Smooth muscle cell (in vitro differentiated cells): Measurements from ENCODE around the gene PTHLH. TPM values are rescaled to one million over a fixed set of nuclear protein-coding genes. Genes with fewer than 3 reads are reported as not detected.
A peak's percentile ranks its signal among the peaks of the same experiment; 100 is the strongest.

Experiments
- DNase-seq: peaks from one replicate; lab custom pipeline; 2025; ENCODE audit not compliant: unreplicated experiment; lab: John Stamatoyannopoulos, UW
- H2AFZ ChIP-seq: fragments of 200-600 bp; sonication (generic); 2 replicates; pipeline ENCODE4 v1.6.0; 2016; ENCODE audit warnings: antibody characterized with exemption, low read depth, mild to moderate bottlenecking
- H3F3A ChIP-seq: fragments of 200-600 bp; sonication (generic); 2 replicates; pipeline ENCODE4 v1.6.0; 2017; ENCODE audit warnings: antibody characterized with exemption, low read depth
- H3K27ac ChIP-seq: fragments of 200-600 bp; sonication (generic); 2 replicates; pipeline ENCODE4 v1.5.1; 2016; ENCODE audit warnings: low read depth, mild to moderate bottlenecking
- H3K27me3 ChIP-seq: fragments of 200-600 bp; sonication (generic); 2 replicates; pipeline ENCODE4 v1.6.1; 2016; ENCODE audit warnings: low read depth, mild to moderate bottlenecking
- H3K36me3 ChIP-seq: fragments of 200-600 bp; sonication (generic); 2 replicates; pipeline ENCODE4 v1.5.1; 2016; ENCODE audit warnings: low read depth
- H3K4me1 ChIP-seq: fragments of 200-600 bp; sonication (generic); 2 replicates; pipeline ENCODE4 v1.5.1; 2016; ENCODE audit warnings: low read depth
- H3K4me2 ChIP-seq: fragments of 200-600 bp; sonication (generic); 2 replicates; pipeline ENCODE4 v1.6.0; 2016; ENCODE audit warnings: mild to moderate bottlenecking
- H3K4me3 ChIP-seq: fragments of 200-600 bp; sonication (generic); 2 replicates; pipeline ENCODE4 v1.5.1; 2016; ENCODE audit warnings: mild to moderate bottlenecking
- H3K79me2 ChIP-seq: fragments of 200-600 bp; sonication (generic); 2 replicates; pipeline ENCODE4 v1.6.0; 2016; ENCODE audit warnings: low read depth, mild to moderate bottlenecking
- H3K9ac ChIP-seq: fragments of 200-600 bp; sonication (generic); 2 replicates; pipeline ENCODE4 v1.6.0; 2016; ENCODE audit warnings: low read depth
- H3K9me3 ChIP-seq: fragments of 200-600 bp; sonication (generic); replicated peaks from 2 replicates; pipeline ENCODE4 v1.5.1; 2016; ENCODE audit warnings: low read depth
- H4K20me1 ChIP-seq: fragments of 200-600 bp; sonication (generic); 2 replicates; pipeline ENCODE4 v1.6.0; 2016; ENCODE audit warnings: low read depth
- WGBS: methylation state at CpG from one replicate; pipeline ENCODE4 v1.1.7; 2016; ENCODE audit warnings: low lambda C conversion rate; 5-methylcytosine and 5-hydroxymethylcytosine counted together
- polyA plus RNA-seq: library from polyadenylated mRNA; unstranded; fragments of >200 nt; fragmentation: Nextera tagmentation; extraction: Ambion mirVana; gene quantifications from 2 replicates; pipeline ENCODE4 v1.2.1, GENCODE V29; 2016
- total RNA-seq: library from RNA; depleted of rRNA; stranded (reverse); fragments of >200 nt; gene quantifications from 2 replicates; pipeline ENCODE4 v1.2.3, GENCODE V29; 2014
- TF ChIP-seq, protein P1 (sequence below): fragments of 200-600 bp; sonication (generic); IDR thresholded peaks from 2 replicates; pipeline ENCODE4 v1.5.1; 2017; ENCODE audit warnings: borderline replicate concordance, mild to moderate bottlenecking, antibody characterized with exemption; ENCODE audit not compliant: insufficient read depth, poor library complexity, severe bottlenecking

PTHLH gene
- total and polyA plus RNA-seq, 2 experiments from 2014 or later = 58.0 to 181 TPM

DNA sequence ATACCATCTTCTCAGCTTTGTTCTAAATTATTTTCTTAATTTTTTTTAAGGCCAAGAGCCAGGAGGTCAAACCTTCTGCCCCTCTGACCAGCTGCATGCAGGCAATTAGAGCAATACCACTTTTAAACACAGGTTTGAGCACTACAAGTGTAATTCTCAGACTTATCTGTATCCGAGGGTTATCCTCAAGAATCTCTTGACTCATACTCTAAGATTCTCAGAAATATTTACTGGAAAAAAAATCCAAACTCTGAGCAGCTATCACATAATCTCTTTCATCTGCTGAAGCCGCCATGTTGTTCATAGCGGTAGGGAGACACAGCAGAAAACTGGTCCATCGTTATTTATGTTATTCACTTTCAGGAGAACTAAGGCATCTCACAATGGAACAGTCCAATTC lies 27.4 kb upstream of the PTHLH start:
- TF ChIP-seq, protein P1, sequence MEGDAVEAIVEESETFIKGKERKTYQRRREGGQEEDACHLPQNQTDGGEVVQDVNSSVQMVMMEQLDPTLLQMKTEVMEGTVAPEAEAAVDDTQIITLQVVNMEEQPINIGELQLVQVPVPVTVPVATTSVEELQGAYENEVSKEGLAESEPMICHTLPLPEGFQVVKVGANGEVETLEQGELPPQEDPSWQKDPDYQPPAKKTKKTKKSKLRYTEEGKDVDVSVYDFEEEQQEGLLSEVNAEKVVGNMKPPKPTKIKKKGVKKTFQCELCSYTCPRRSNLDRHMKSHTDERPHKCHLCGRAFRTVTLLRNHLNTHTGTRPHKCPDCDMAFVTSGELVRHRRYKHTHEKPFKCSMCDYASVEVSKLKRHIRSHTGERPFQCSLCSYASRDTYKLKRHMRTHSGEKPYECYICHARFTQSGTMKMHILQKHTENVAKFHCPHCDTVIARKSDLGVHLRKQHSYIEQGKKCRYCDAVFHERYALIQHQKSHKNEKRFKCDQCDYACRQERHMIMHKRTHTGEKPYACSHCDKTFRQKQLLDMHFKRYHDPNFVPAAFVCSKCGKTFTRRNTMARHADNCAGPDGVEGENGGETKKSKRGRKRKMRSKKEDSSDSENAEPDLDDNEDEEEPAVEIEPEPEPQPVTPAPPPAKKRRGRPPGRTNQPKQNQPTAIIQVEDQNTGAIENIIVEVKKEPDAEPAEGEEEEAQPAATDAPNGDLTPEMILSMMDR = no peak
- Histone ChIP-seq H3K9me3 (no peaks in the 10 kb centered on the region), H3K4me3 (no peak overlapping the region), H2AFZ (no peak overlapping the region), H4K20me1 (no peaks in the 10 kb centered on the region), H3K79me2 (no peaks in the 10 kb centered on the region), H3F3A (no peaks in the 10 kb centered on the region), H3K4me2 (peak overlapping the region; percentile 15), H3K27me3 (no peaks in the 10 kb centered on the region), H3K36me3 (no peaks in the 10 kb centered on the region), H3K4me1 (no peaks in the 10 kb centered on the region), H3K9ac (no peak overlapping the region), H3K27ac (peak overlapping the region; percentile 50)
- 62% methylated on average over 4 of the region's 4 CpGs for WGBS
- DNase-seq = no peak

DNA sequence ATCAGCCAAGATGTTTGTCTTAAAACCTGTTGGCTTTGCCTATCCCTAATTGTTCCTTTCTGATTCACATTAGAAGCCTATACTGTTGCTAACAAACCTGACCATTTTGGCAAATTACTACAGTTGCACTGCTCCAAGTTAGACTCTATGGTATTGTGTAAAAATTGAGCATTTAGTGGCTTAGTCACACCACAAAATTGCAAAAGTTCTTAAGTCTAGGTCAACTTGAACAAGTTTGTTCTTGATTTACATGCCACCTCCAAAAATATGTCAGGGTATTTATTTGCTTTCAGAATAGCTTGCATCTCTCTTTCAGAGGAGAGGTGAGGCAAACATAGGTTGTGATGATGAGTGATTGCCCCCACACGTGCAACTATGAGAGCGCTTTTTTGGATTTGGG lies 27.0 kb upstream of the PTHLH start:
- peak overlapping the region; percentile 15 for H3K4me2 ChIP-seq

DNA sequence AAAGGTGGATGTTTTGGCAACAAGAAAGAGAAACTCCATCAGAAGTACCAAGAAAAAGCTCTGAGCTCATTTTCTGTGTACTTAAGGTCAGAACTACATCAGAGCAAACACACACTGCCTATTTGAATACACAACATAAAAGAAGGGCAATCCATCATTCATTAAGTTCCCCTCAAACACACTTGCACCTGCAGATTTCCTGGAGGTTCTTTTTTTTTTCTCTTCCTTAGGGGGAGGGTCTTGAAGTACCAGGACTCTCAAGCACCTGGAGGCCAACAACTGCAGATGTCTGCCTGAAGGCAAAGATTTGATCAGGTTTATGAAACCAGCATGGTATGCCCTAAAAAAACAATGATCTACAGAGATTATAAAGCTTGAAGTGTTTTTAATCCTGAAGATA lies 26.1 kb upstream of the PTHLH start:
- Histone ChIP-seq H3K27ac (no peak overlapping the region), H4K20me1 (no peaks in the 10 kb centered on the region), H3K27me3 (no peaks in the 10 kb centered on the region), H3K4me1 (no peaks in the 10 kb centered on the region), H2AFZ (no peak overlapping the region), H3F3A (no peaks in the 10 kb centered on the region), H3K4me3 (no peak overlapping the region), H3K36me3 (no peaks in the 10 kb centered on the region), H3K9ac (no peak overlapping the region), H3K79me2 (no peaks in the 10 kb centered on the region), H3K9me3 (no peaks in the 10 kb centered on the region), H3K4me2 (no peak overlapping the region)
- TF ChIP-seq, protein P1 = no peak
- DNase-seq = no peak

More for the DNA sequence above, 27.0 kb upstream of the PTHLH start:
- Histone ChIP-seq H3K4me1 (no peaks in the 10 kb centered on the region), H3K79me2 (no peaks in the 10 kb centered on the region), H3K9me3 (no peaks in the 10 kb centered on the region), H3F3A (no peaks in the 10 kb centered on the region), H4K20me1 (no peaks in the 10 kb centered on the region), H3K27me3 (no peaks in the 10 kb centered on the region), H3K4me3 (no peak overlapping the region), H3K9ac (no peak overlapping the region), H3K27ac (peak overlapping the region; percentile 50), H2AFZ (no peak overlapping the region), H3K36me3 (no peaks in the 10 kb centered on the region)
- DNase-seq = no peak
- 87% methylated on average over 2 of the region's 2 CpGs for WGBS
- TF ChIP-seq, protein P1 = no peak

DNA sequence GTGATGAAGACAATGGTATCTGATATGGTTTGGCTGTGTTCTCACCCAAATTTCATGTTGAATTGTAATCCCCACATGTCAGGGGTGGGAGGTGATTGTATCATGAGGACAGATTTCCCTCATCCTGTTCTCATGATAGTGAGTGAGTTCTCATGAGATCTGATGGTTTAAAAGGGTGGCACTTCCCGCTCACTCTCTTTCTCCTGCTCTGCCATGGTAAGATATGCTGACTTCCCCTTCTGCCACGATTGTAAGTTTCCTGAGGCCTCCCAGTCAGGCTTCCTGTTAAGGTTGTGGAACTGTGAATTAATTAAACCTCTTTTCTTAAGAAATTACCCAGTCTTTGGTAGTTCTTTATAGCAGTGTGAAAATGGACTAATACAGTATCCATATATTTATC lies 25.6 kb upstream of the PTHLH start:
- no peaks in the 10 kb centered on the region for H4K20me1 ChIP-seq
- H3K9ac ChIP-seq = no peak overlapping the region
- no peaks in the 10 kb centered on the region for H3K4me1 ChIP-seq
- H3K9me3 ChIP-seq = no peaks in the 10 kb centered on the region
- no peak overlapping the region for H3K4me3 ChIP-seq
- H3K79me2 ChIP-seq = no peaks in the 10 kb centered on the region
- TF ChIP-seq, protein P1 = no peak
- H3K36me3 ChIP-seq = no peaks in the 10 kb centered on the region
- DNase-seq = no peak
- 90% methylated on average over 2 of the region's 2 CpGs for WGBS
- no peak overlapping the region for H3K4me2 ChIP-seq
- H2AFZ ChIP-seq = no peak overlapping the region
- H3F3A ChIP-seq = no peaks in the 10 kb centered on the region
- H3K27me3 ChIP-seq = no peaks in the 10 kb centered on the region
- no peak overlapping the region for H3K27ac ChIP-seq
